K562 (cell line): ENCODE results near the gene CCDC195. TPM values are rescaled to one million over a fixed set of nuclear protein-coding genes. Genes with fewer than 3 reads are reported as not detected.

Experiments
- polyA plus RNA-seq, 8 experiments: library from polyadenylated mRNA; depleted of rRNA in 4 of 8; stranded (reverse) in 5 of 8; unstranded in 3 of 8; fragments of >200 nt; fragmentation: Nextera tagmentation in 2 of 8; fragmentation: Illumina TruSeq in 1 of 8; extraction: Ambion mirVana in 2 of 8; extraction: Trizol in 1 of 8; gene quantifications; 2 replicates each; pipeline versions ENCODE4 v1.2.1 to v1.2.3, GENCODE V29; 2011 to 2014; ENCODE audit warnings: inconsistent platforms in 1 of 8, missing spikeins in 1 of 8
- total RNA-seq, 7 experiments: library from RNA; depleted of rRNA in 6 of 7; stranded (reverse); fragments of >200 nt in 6 of 7; fragmentation: Illumina TruSeq in 2 of 7; extraction: Trizol in 2 of 7; gene quantifications; 2 replicates each; pipeline versions ENCODE4 v1.2.1 to v1.2.3, GENCODE V29; 2011 to 2021; ENCODE audit warnings: low replicate concordance in 1 of 7
- TF ChIP-seq, protein P1 (sequence below): fragments of 450-650 bp; IDR thresholded peaks from 2 replicates; pipeline ENCODE4 v1.6.1; 2016; ENCODE audit warnings: mild to moderate bottlenecking, moderate library complexity
- TF ChIP-seq, protein P2 (sequence below), 2 experiments: fragments of 450-650 bp; IDR thresholded peaks; 2 replicates each; pipeline ENCODE4 v1.6.1; 2016; ENCODE audit warnings: mild to moderate bottlenecking in 2 of 2, borderline replicate concordance in 1 of 2, low read depth in 1 of 2, moderate library complexity in 1 of 2
- TF ChIP-seq, protein P3 (sequence below): fragments of 450-650 bp; IDR thresholded peaks from 2 replicates; pipeline ENCODE4 v1.6.1; 2018; ENCODE audit not compliant: partially characterized antibody

The CCDC195 gene
- total and polyA plus RNA-seq, 9 of the 15 experiments (the other 6 are each of a cell fraction or from before 2014, with no cell fraction given) = not detected

GRCh38 chr2:224724331-224724730, 8.2 kb upstream of the CCDC195 start (continued):
- TF ChIP-seq, protein P1, sequence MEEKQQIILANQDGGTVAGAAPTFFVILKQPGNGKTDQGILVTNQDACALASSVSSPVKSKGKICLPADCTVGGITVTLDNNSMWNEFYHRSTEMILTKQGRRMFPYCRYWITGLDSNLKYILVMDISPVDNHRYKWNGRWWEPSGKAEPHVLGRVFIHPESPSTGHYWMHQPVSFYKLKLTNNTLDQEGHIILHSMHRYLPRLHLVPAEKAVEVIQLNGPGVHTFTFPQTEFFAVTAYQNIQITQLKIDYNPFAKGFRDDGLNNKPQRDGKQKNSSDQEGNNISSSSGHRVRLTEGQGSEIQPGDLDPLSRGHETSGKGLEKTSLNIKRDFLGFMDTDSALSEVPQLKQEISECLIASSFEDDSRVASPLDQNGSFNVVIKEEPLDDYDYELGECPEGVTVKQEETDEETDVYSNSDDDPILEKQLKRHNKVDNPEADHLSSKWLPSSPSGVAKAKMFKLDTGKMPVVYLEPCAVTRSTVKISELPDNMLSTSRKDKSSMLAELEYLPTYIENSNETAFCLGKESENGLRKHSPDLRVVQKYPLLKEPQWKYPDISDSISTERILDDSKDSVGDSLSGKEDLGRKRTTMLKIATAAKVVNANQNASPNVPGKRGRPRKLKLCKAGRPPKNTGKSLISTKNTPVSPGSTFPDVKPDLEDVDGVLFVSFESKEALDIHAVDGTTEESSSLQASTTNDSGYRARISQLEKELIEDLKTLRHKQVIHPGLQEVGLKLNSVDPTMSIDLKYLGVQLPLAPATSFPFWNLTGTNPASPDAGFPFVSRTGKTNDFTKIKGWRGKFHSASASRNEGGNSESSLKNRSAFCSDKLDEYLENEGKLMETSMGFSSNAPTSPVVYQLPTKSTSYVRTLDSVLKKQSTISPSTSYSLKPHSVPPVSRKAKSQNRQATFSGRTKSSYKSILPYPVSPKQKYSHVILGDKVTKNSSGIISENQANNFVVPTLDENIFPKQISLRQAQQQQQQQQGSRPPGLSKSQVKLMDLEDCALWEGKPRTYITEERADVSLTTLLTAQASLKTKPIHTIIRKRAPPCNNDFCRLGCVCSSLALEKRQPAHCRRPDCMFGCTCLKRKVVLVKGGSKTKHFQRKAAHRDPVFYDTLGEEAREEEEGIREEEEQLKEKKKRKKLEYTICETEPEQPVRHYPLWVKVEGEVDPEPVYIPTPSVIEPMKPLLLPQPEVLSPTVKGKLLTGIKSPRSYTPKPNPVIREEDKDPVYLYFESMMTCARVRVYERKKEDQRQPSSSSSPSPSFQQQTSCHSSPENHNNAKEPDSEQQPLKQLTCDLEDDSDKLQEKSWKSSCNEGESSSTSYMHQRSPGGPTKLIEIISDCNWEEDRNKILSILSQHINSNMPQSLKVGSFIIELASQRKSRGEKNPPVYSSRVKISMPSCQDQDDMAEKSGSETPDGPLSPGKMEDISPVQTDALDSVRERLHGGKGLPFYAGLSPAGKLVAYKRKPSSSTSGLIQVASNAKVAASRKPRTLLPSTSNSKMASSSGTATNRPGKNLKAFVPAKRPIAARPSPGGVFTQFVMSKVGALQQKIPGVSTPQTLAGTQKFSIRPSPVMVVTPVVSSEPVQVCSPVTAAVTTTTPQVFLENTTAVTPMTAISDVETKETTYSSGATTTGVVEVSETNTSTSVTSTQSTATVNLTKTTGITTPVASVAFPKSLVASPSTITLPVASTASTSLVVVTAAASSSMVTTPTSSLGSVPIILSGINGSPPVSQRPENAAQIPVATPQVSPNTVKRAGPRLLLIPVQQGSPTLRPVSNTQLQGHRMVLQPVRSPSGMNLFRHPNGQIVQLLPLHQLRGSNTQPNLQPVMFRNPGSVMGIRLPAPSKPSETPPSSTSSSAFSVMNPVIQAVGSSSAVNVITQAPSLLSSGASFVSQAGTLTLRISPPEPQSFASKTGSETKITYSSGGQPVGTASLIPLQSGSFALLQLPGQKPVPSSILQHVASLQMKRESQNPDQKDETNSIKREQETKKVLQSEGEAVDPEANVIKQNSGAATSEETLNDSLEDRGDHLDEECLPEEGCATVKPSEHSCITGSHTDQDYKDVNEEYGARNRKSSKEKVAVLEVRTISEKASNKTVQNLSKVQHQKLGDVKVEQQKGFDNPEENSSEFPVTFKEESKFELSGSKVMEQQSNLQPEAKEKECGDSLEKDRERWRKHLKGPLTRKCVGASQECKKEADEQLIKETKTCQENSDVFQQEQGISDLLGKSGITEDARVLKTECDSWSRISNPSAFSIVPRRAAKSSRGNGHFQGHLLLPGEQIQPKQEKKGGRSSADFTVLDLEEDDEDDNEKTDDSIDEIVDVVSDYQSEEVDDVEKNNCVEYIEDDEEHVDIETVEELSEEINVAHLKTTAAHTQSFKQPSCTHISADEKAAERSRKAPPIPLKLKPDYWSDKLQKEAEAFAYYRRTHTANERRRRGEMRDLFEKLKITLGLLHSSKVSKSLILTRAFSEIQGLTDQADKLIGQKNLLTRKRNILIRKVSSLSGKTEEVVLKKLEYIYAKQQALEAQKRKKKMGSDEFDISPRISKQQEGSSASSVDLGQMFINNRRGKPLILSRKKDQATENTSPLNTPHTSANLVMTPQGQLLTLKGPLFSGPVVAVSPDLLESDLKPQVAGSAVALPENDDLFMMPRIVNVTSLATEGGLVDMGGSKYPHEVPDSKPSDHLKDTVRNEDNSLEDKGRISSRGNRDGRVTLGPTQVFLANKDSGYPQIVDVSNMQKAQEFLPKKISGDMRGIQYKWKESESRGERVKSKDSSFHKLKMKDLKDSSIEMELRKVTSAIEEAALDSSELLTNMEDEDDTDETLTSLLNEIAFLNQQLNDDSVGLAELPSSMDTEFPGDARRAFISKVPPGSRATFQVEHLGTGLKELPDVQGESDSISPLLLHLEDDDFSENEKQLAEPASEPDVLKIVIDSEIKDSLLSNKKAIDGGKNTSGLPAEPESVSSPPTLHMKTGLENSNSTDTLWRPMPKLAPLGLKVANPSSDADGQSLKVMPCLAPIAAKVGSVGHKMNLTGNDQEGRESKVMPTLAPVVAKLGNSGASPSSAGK = no peak
- TF ChIP-seq, protein P2, sequence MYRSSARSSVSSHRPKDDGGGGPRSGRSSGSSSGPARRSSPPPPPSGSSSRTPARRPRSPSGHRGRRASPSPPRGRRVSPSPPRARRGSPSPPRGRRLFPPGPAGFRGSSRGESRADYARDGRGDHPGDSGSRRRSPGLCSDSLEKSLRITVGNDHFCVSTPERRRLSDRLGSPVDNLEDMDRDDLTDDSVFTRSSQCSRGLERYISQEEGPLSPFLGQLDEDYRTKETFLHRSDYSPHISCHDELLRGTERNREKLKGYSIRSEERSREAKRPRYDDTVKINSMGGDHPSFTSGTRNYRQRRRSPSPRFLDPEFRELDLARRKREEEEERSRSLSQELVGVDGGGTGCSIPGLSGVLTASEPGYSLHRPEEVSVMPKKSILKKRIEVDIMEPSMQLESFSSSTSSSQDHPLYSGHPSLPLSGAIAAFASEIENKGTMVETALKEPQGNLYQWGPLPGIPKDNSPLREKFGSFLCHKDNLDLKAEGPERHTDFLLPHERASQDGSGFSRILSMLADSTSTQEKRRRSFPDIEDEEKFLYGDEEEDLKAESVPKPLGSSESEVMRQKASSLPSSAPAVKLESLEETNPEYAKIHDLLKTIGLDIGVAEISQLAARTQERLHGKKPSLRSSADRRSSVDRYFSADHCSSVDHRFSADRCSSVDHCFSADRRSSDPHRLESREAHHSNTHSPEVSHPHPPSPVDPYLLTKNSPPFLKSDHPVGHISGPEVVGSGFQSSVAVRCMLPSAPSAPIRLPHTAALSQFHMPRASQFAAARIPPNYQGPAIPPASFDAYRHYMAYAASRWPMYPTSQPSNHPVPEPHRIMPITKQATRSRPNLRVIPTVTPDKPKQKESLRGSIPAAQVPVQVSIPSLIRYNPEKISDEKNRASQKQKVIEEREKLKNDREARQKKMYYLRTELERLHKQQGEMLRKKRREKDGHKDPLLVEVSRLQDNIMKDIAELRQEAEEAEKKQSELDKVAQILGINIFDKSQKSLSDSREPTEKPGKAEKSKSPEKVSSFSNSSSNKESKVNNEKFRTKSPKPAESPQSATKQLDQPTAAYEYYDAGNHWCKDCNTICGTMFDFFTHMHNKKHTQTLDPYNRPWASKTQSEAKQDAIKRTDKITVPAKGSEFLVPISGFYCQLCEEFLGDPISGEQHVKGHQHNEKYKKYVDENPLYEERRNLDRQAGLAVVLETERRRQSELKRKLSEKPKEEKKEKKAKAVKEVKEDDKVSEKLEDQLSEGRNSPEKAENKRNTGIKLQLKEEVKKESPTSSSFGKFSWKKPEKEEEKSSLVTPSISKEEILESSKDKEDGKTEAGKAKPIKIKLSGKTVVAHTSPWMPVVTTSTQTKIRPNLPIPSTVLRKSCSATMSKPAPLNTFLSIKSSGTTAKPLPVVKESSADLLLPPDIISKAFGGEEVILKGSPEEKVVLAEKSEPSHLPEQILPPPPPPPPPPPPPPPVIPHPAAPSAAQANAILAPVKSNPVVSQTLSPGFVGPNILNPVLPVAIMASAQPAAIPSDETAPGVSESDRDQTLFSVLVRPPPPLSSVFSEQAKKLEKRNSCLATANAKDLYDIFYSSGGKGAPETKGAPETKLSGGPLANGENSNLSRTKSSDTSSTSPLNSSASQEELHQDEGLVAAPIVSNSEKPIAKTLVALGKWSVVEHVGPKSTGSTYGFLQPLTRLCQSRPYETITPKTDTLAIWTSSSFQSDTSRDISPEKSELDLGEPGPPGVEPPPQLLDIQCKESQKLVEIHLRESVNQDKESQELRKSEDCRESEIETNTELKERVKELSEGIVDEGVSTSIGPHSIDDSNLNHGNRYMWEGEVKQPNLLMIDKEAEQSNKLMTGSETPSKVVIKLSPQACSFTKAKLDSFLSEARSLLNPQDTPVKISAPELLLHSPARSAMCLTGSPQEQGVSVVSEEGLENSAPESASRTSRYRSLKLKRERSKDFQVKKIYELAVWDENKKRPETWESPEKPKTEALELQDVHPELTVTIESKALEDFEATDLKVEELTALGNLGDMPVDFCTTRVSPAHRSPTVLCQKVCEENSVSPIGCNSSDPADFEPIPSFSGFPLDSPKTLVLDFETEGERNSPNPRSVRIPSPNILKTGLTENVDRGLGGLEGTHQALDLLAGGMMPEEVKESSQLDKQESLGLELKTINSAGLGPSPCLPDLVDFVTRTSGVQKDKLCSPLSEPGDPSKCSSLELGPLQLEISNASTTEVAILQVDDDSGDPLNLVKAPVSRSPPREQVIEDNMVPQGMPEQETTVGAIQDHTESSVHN (IDR thresholded peaks at IDR 0.05; ENCODE audit: borderline replicate concordance in 1 of 2, low read depth in 1 of 2) = no peak
- TF ChIP-seq, protein P3, sequence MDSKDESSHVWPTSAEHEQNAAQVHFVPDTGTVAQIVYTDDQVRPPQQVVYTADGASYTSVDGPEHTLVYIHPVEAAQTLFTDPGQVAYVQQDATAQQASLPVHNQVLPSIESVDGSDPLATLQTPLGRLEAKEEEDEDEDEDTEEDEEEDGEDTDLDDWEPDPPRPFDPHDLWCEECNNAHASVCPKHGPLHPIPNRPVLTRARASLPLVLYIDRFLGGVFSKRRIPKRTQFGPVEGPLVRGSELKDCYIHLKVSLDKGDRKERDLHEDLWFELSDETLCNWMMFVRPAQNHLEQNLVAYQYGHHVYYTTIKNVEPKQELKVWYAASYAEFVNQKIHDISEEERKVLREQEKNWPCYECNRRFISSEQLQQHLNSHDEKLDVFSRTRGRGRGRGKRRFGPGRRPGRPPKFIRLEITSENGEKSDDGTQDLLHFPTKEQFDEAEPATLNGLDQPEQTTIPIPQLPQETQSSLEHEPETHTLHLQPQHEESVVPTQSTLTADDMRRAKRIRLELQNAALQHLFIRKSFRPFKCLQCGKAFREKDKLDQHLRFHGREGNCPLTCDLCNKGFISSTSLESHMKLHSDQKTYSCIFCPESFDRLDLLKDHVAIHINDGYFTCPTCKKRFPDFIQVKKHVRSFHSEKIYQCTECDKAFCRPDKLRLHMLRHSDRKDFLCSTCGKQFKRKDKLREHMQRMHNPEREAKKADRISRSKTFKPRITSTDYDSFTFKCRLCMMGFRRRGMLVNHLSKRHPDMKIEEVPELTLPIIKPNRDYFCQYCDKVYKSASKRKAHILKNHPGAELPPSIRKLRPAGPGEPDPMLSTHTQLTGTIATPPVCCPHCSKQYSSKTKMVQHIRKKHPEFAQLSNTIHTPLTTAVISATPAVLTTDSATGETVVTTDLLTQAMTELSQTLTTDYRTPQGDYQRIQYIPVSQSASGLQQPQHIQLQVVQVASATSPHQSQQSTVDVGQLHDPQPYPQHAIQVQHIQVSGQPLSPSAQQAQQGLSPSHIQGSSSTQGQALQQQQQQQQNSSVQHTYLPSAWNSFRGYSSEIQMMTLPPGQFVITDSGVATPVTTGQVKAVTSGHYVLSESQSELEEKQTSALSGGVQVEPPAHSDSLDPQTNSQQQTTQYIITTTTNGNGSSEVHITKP = no peak
